NCI-H2196 (cell line): ENCODE data around the gene ITGAX.

Experiments
- DNase-seq: peaks from one replicate; lab custom pipeline; 2025; ENCODE audit not compliant: unreplicated experiment; lab: John Stamatoyannopoulos, UW

The ITGAX gene

DNA sequence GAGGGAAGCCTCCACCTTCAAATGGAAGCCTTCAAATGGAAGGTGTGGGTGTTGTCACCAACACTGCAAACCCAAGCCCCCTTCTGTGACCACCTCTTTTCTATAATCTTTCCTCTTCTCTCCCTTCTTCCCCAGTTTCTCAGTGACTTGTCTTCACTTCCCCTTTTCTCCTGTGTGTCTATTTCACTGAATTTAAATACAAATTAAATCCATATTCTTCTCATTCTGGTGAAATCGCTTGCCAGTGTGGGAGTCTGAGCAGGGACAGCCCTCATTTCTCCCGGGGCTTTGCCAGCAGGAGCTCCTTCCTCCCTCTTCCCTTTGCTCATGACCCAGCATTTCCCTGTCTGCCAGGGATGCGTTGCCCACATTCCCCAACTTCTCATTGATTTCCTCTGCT, 6.4 kb upstream of the ITGAX start:
- no peak for DNase-seq

DNA sequence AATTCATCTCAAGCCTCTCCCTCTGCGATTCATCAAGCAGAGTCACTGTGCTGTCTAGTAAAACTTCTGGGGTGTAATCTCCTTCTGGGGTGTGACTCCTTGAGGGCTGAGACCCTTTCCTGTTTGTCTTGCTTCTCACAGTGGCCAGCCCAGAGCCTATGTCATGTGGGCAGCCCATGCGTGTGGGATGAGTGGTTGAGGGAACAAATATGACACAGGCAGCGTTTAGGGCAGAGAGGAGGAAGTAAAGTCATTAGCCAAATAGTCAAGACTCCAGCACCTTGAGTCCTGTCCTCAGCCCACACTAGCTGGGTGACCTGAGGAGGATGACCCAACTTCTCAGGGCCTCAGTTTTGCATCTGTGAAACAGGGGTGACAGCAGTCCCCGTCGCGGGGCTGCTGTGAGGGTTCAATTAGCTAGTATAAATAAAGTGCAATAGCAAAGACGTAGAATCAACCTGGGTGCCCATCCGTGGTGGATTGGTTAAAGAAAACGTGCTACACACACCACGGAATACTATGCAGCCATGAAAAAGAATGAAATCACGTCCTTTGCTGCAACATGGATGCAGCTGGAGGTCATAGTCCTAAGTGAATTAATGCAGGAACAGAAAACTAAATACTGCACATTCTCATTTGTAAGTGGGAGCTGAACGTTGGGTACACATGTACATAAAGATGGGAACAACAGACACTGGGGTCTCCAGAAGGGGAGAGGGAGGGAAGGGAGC, 4.5 kb upstream of the ITGAX start:
- DNase-seq: no peak

DNA sequence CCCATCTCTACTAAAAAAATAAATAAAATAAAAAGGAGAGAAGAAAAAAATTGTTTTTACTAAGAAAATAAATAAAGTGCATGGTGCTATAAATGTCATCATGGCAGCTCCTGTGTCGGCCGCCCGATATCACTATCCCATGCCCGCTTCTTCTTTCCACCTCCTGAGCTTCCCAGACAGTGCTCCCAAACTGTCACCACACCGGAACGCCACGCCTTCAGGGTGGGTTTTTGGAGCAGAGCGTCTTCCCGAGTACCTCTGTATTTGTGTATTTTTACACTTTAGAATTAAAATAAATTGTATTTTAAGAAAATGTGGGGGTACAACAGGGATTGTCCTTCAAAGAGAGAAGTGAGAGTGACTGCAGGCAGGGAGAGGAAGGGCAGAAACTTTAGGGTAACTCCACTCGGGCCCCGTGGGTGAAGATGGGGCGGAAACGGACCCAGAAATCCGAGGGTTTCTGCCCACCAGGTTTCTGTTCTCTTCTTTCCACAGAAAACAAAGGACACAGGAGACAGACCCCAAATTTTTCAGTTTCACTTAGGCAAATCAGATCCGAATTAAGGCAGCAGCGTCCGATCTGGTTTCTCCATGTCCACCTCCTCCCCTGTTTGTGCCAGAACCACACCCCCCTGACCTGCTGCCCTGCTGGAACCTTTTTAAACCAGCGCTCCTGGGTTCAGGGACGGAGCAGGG, 3.6 kb upstream of the ITGAX start:
- DNase-seq: no peak

DNA sequence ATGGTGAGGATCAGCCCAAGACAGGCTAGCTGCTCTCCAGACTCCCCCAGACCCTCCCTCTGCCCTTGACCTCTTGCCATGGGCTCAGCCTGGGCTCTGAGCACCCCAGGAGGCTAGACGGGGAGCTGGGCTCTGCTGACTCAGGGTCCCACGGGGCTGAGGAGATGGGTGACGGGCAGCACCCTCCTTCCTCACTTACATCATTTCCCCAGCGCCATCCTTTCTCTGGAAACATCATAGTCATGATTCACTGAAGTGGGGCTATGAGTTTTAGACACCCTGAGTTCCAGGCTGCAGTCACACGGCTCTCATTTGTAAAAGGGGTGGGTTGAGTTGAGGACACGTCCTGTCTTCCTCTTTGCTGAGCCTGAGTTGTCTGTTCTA, 3.0 kb upstream of the ITGAX start:
- no peak for DNase-seq

DNA sequence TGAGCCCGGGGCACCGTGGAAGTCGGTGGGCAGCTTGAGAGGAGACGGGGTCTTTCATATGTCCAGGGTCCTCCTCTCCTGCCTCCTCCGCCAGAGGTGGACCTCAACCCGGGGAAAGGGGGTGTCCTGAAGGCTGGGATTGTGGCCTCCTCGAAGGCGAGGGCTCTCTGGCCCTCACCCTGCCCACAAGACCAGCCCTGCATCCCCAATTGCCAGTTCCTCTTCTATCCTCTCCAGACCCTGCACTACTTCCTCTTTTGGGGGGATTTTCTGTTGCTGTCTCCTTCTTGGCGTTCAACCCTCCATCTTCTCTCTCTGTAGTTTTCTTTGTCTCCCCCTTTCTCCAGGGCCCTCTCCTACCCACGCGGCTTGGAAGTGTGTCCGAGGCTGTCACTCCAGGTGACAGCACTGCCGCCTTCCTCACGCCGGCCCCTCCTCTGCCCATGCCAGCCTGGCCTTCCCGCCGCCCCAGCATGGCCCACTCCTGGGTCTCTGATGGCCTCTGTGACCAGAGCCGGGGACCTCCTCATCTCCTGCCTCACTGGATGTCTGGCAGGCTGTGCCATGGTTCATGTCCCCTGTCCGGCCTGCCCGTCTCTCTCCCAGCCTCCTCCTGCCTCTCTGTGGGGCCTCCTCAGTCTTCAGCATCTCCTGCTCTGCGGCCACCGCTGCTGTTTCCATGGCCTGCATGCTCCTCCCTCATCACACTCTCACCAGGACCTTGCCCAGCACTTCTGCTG, 2.4 kb upstream of the ITGAX start:
- no peak for DNase-seq

DNA sequence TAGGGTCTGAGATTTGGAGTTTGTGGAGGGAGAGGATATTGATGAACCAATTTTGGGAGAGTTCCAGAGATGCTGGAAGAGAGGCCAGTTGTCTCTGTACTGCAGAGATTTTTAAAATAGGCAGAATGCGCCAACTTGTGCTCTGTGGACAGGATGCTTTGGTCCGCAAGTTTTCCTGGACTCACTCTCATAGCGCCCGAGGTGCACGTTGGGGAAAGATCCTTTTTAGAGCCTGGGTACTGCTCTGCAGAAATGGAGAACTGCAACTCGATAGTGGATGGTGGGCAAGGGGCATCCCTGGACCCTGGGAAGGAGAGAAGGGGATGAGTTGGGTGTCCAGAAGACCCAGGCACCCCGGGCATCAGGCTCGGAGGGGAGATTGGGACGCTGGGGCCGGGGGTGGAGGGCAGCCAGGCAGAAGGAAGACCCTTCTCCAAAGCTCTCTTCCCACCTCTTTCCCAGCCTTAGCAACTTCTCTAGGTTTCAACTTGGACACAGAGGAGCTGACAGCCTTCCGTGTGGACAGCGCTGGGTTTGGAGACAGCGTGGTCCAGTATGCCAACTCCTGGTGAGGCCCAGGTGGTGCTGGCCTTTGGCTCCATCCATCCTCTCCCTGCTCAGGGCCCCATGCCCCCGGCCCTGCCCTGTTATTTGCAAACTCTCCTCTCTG, 590 bp downstream of the ITGAX start:
- no peak for DNase-seq

DNA sequence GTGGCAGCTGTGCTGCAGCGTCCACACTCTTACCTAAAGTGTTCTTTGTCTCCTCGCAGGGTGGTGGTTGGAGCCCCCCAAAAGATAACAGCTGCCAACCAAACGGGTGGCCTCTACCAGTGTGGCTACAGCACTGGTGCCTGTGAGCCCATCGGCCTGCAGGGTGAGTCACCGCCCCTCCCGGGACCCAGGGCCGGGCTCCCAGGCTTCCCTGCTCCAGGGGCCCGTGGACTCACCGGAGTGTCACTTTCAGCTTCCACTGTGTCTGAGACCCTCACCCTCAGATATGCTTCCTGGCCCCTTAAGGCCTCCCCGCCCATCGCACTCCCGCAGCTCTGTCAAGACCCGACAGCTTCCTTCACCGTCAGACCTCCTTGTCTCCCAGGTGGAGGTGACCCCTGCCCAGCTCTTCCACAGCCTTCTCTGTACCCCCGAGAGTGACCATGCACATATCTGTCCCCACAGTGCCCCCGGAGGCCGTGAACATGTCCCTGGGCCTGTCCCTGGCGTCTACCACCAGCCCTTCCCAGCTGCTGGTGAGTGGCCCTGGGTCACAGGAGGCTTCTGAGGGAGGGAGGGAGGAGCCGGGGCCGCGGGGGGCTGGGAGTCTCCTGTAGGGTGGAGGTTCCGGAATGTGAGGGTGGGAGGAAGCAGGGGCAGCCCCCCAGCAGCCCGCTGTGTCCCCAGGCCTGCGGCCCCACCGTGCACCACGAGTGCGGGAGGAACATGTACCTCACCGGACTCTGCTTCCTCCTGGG, 1.8 kb downstream of the ITGAX start:
- DNase-seq: no peak

DNA sequence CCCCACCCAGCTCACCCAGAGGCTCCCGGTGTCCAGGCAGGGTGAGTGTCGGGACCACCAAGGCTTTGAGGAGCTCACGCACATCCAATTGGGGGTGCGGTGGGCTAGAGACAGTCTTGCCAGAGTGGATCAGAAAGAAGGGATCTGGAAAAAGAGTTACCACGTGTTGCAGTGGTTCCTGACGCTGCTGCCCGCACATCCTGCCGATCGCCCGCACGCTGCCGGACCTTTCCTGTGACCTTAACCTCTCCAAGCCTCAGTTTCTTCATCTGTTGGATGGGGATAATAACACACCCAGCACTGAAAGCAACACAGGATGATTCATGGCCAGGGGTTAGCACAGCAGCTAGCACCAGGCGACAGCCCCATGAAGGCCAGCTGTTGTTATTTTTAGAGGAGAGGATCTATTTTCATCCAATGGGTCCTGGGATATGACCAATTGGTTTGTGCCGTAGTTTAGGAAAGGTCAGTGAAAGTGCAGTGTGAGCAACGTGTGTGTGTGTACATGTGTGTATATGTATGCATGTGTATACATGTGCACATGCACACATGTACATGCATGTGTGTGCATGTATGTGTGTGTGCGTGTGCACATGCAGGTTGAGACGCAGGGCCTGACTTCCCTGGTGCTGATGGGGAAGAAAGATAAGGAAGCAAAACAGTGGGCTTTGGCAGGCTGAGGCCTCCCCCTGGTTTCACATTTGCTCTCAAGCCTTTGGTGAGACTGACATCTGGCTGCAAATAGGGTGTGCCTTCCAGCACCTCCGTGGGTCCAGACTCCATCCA, 2.5 kb downstream of the ITGAX start:
- no peak for DNase-seq

DNA sequence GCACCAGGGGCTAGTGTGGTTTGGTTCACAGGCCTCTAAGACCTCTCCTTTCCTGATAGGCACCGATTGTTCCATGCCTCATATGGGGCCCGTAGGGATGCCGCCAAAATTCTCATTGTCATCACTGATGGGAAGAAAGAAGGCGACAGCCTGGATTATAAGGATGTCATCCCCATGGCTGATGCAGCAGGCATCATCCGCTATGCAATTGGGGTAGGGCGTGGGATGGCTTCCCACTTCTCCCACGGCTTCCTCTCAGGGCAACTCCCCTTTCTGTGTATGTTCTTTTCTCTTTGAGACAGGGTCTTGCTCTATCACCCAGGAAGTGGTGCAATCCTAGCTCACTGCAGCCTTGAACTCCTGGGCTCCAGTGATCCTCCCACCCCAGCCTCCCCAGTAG, 5.3 kb downstream of the ITGAX start:
- DNase-seq: no peak

DNA sequence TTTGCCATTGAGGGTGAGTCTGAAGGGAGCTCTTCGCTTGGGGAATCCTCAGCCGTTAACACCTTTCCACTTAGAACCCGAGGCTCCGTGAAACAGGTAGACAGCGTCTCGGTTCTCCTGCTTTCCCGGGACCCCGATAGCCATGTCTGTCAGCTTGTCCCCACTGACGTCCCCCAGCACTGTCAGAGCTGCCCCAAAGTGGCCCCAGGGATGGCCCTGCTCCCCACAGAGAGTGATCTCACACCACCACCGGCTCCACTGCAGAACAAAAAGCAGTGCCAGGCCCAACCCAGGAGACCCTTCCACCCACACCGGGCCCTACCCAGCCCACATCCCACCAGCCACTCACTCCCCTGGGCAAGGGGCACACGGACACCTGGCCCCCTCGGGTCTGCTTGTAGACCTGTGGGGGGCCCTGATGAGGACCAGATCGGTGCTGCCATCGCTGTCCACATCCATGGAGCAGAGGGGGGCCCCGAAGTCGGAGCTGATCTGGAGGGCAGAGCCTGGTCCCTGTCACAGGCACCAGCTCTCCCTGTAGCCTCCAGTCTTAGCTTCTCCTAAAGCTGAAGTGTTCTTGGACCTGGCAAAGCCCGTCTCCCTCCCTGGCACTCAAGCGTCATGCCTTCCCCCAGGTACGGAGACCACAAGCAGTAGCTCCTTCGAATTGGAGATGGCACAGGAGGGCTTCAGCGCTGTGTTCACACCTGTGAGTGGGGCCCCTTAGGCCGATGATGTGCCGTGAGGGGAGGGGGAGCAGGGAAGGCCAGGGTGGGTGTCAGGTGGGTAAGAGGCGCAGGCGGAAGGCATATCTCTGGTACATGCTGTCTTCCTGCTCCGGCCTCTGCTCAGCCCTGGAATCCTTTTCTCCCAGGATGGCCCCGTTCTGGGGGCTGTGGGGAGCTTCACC, 6.5 kb downstream of the ITGAX start:
- DNase-seq: no peak

DNA sequence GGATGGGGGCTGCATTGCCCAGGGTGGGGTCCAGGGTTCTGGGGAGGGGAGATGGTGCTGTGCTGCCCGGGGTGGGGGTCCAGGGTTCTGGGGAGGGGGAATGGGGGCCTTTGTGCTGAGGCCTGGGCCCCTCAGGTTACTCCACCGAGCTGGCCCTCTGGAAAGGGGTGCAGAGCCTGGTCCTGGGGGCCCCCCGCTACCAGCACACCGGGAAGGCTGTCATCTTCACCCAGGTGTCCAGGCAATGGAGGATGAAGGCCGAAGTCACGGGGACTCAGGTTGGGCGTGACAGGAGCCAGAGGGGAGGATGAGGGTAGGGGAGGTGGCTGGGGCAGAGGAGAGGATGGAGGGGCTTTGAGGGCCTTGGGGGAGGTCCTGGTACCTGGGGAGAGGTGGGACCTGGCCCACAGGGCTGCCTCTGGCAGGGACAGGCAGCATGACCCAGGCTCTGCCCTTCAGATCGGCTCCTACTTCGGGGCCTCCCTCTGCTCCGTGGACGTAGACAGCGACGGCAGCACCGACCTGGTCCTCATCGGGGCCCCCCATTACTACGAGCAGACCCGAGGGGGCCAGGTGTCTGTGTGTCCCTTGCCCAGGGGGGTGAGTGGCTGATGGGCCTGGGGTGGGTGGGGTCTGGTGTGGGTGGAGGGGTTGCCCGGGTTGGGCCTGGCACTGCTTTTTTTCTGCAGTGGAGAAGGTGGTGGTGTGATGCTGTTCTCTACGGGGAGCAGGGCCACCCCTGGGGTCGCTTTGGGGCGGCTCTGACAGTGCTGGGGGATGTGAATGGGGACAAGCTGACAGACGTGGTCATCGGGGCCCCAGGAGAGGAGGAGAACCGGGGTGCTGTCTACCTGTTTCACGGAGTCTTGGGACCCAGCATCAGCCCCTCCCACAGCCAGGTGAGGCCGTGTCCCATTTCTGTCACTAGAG, 7.8 kb downstream of the ITGAX start:
- no peak for DNase-seq

DNA sequence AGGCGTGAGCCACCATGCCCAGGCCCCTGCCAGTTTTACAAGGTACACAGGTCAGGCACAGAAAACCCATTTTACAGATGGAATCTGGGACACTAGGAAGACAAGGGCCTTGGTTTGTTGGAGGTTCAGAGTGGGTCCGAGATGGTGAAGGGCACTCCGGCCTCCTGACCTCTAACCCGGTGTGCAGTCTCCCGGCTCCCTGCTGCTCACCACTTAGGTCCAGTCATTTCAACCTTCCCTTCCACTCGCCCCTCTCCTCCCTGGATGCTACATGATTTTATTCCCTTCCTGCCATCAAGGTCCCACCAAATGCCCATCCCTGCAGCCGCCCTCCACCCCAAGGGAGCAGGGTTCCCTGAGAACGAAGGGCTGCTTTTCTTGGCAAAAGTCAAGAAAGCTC, 8.7 kb downstream of the ITGAX start:
- DNase-seq: no peak

DNA sequence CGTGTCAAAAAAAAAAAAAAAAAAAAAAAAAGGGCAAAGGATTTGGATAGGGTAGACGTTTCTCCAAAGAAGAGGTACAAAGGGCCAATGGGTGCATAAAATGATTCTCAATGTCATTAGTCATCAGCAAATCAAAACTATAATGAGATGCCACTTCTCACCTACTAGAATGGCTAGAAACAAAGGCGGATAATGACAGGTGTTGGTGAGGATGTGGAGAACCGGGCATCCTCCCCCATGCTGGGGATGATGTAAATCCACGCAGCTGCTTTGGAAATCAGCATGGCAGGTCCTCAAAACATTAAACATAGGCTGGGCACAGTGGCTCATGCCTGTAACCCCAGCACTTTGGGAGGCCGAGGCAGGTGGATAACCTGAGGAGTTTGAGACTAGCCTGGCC, 9.4 kb downstream of the ITGAX start:
- DNase-seq: no peak

DNA sequence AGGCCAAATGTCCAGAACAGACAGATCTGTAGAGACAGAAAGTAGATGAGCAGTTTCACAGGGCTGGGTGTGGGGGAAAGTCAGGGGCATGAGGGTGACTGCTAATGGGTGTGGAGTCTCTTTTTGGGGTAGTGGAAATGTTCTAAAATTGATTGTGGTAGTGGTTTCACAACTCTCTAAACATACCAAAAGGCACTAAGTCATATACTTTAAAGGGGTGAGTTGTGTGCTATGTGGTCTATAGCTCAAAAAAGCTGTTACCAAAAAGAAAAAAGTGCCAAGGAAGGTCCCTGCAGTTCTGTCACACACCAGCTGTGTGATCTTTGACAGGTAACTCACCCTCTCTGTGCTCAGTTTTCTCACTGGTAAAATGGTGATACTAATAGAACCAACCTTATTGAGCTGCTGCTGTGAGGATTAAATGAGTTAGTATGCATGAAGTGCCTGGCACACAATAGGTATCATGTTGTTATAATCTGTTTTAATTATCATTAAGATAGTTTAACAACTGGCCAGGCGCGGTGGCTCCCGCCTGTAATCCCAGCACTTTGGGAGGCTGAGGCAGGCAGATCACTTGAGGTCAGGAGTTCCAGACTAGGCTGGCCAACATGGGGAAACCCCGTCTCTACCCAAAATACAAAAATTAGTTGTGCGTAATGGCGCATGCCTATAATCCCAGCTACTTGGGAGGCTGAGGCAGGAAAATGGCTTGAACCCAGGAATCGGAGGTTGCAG, 10.3 kb downstream of the ITGAX start:
- DNase-seq: no peak

DNA sequence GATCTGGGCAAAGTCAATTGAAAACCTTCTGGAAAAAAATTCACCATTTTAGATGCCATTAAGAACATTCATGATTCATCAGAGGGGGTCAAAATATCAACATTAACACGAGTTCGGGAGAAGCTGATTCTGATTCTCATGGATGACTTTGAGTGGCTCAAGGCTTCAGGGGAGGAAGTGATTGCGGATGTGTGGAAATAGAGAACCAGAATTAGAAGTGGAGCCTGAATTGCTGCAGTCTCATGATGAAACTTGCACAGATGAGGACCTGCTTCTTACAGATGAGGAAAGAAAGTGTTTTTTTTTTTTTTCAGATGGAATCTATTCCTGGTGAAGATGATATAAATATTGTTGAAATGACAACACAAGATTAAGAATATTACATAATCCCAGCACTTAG, 12.9 kb downstream of the ITGAX start:
- no peak for DNase-seq

DNA sequence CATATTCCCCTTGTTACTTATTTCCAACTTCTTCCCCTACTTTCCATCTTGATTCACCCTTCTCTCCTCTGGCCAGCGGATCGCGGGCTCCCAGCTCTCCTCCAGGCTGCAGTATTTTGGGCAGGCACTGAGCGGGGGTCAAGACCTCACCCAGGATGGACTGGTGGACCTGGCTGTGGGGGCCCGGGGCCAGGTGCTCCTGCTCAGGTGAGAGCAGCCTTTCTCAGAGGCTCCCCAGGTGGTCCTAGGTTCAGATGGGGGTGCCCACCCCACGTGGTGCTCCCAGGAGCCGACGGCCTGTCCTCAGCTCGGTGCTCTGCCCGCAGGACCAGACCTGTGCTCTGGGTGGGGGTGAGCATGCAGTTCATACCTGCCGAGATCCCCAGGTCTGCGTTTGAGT, 16.0 kb downstream of the ITGAX start:
- no peak for DNase-seq
